Epithelial cell of prostate (primary cell): ENCODE results near the gene BCL2.

Experiments
- DNase-seq: peaks from one replicate; pipeline ENCODE4 v3.0.0-alpha.2; 2011; ENCODE audit warnings: low read depth, low spot score
- H3K27ac ChIP-seq: fragments of 450-650 bp; 2 replicates; pipeline ENCODE4 v1.5.1; 2017; ENCODE audit warnings: mild to moderate bottlenecking

The BCL2 gene

GRCh38 chr18:63290166-63290820 is 29.3 kb downstream of the BCL2 start:
- no peak overlapping the region for H3K27ac ChIP-seq
- no peak for DNase-seq

GRCh38 chr18:63288311-63288710 is 31.3 kb downstream of the BCL2 start:
- no peak for DNase-seq
- H3K27ac ChIP-seq, result no peak overlapping the region

GRCh38 chr18:63287691-63288220 is 31.8 kb downstream of the BCL2 start:
- H3K27ac ChIP-seq, result no peak overlapping the region
- no peak for DNase-seq

GRCh38 chr18:63286926-63287325 is 32.6 kb downstream of the BCL2 start:
- H3K27ac ChIP-seq, result no peak overlapping the region

GRCh38 chr18:63284827-63285733 is 34.5 kb downstream of the BCL2 start:
- H3K27ac ChIP-seq, result no peak overlapping the region
- no peak for DNase-seq

More at GRCh38 chr18:63286926-63287325, 32.6 kb downstream of the BCL2 start:
- no peak for DNase-seq

- no peak overlapping the region for H3K27ac ChIP-seq
- DNase-seq, result no peak
Observed at GRCh38 chr18:63284173-63284799, 35.3 kb downstream of the BCL2 start.

- no peak overlapping the region for H3K27ac ChIP-seq
- DNase-seq, result no peak
Observed at GRCh38 chr18:63283305-63284094, 36.1 kb downstream of the BCL2 start.

- no peak overlapping the region for H3K27ac ChIP-seq
Observed at GRCh38 chr18:63282793-63283192, 36.8 kb downstream of the BCL2 start.

GRCh38 chr18:63273222-63273927 is 46.2 kb downstream of the BCL2 start:
- no peak overlapping the region for H3K27ac ChIP-seq

More at GRCh38 chr18:63282793-63283192, 36.8 kb downstream of the BCL2 start:
- DNase-seq, result no peak

GRCh38 chr18:63272638-63273037 is 46.9 kb downstream of the BCL2 start:
- no peak overlapping the region for H3K27ac ChIP-seq
- DNase-seq, result no peak

More at GRCh38 chr18:63273222-63273927, 46.2 kb downstream of the BCL2 start:
- DNase-seq, result no peak

- DNase-seq, result no peak
- no peak overlapping the region for H3K27ac ChIP-seq
Observed at GRCh38 chr18:63271881-63272299, 47.7 kb downstream of the BCL2 start.

- no peak overlapping the region for H3K27ac ChIP-seq
- no peak for DNase-seq
Observed at GRCh38 chr18:63271148-63271547, 48.4 kb downstream of the BCL2 start.

GRCh38 chr18:63267975-63268721 is 51.4 kb downstream of the BCL2 start:
- no peak overlapping the region for H3K27ac ChIP-seq
- DNase-seq, result no peak

GRCh38 chr18:63266888-63267790 is 52.4 kb downstream of the BCL2 start:
- H3K27ac ChIP-seq, result no peak overlapping the region

GRCh38 chr18:63265326-63265725 is 54.2 kb downstream of the BCL2 start:
- no peak for DNase-seq
- H3K27ac ChIP-seq, result no peak overlapping the region

More at GRCh38 chr18:63266888-63267790, 52.4 kb downstream of the BCL2 start:
- DNase-seq, result no peak

- no peak overlapping the region for H3K27ac ChIP-seq
- DNase-seq, result no peak
Observed at GRCh38 chr18:63264871-63265270, 54.7 kb downstream of the BCL2 start.

GRCh38 chr18:63263444-63263843 is 56.1 kb downstream of the BCL2 start:
- H3K27ac ChIP-seq, result no peak overlapping the region

More at GRCh38 chr18:63263444-63263843, 56.1 kb downstream of the BCL2 start:
- DNase-seq, result no peak
